Activated CD4-positive, alpha-beta memory T cell treated with anti-CD3 and anti-CD28 coated beads, Interleukin-2, amount 10 ng/mL, durations not matched to agents 7 days and 5 days (primary cell): ENCODE data around the gene GPR150. TPM values are rescaled to one million over a fixed set of nuclear protein-coding genes. Genes with fewer than 3 reads are reported as not detected.
"Not testable (repeated sequence)": the region's sequence is repeated elsewhere in the genome, so short reads cannot be mapped to it uniquely, and the experiment has no call there.

Source experiments
- CTCF ChIA-PET: fragments of 350-600 bp; sonication (Branson Sonifier 250); formaldehyde crosslinking; loops from one replicate; lab custom pipeline; 2021; ENCODE audit warnings: antibody characterized with exemption, inconsistent platforms; lab: Charles Lee
- POLR2A ChIA-PET: fragments of 350-600 bp; sonication (Branson Sonifier 250); formaldehyde crosslinking; loops from one replicate; lab custom pipeline; 2021; ENCODE audit warnings: antibody characterized with exemption; lab: Charles Lee
- DNase-seq: peaks from one replicate; pipeline ENCODE4 v3.0.0-alpha.2; 2020
- H3K27ac Mint-ChIP-seq: one replicate; pipeline ENCODE4 v1.8.0; 2021; ENCODE audit warnings: mild to moderate bottlenecking, mixed read lengths
- H3K27me3 Mint-ChIP-seq: one replicate; pipeline ENCODE4 v1.8.0; 2021; ENCODE audit warnings: mixed read lengths
- H3K36me3 Mint-ChIP-seq: one replicate; pipeline ENCODE4 v1.8.0; 2021; ENCODE audit warnings: low read depth, mixed read lengths
- H3K4me1 Mint-ChIP-seq: one replicate; pipeline ENCODE4 v1.8.0; 2021; ENCODE audit warnings: mixed read lengths
- H3K4me3 Mint-ChIP-seq: one replicate; pipeline ENCODE4 v1.8.0; 2021; ENCODE audit warnings: mild to moderate bottlenecking, mixed read lengths
- H3K9me3 Mint-ChIP-seq: one replicate; pipeline ENCODE4 v1.8.0; 2021; ENCODE audit warnings: mixed read lengths
- total RNA-seq, 2 experiments: library from RNA; stranded (reverse); gene quantifications; one replicate each; pipeline ENCODE4 v1.2.3, GENCODE V29; 2021

GPR150 gene
- total RNA-seq, 2 experiments from 2014 or later: 1.7 TPM

DNA sequence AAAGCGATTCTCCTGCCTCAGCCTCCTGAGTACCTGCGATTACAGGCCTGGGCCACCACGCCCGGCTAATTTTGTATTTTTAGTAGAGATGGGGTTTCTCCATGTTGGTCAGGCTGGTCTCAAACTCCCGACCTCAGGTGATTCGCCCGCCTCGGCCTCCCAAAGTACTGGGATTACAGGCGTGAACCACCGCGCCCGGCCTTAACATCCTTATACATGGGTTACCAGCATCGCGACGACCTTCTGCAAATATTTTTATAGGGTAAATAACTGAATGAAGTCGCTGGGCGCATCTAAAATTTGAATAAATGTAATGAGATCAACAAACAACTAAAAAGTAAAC is 26.3 kb downstream of the GPR150 start:
- Mint-ChIP-seq H3K4me3 (peak overlapping the region; percentile 79), H3K4me1 (peaks cover 45% of the 10 kb centered on the region), H3K27ac (peak overlapping the region; percentile 88)
- H3K9me3 Mint-ChIP-seq, H3K27me3 Mint-ChIP-seq, DNase-seq, H3K36me3 Mint-ChIP-seq: not testable (repeated sequence)
- ChIA-PET CTCF (interaction anchor here (1.0 to 3.1 kb wide), 17 partner anchors 9 to 202 kb away, joined by 3 to 21 read pairs (median 5); partner anchors contain the start of genes GLRX and RHOBTB3), POLR2A (interaction anchor here (1.0 to 4.4 kb wide), 15 partner anchors 11 to 315 kb away, joined by 3 to 52 read pairs (median 9); partner anchors contain the start of genes ARSK, ELL2, GLRX and GPR150)

DNA sequence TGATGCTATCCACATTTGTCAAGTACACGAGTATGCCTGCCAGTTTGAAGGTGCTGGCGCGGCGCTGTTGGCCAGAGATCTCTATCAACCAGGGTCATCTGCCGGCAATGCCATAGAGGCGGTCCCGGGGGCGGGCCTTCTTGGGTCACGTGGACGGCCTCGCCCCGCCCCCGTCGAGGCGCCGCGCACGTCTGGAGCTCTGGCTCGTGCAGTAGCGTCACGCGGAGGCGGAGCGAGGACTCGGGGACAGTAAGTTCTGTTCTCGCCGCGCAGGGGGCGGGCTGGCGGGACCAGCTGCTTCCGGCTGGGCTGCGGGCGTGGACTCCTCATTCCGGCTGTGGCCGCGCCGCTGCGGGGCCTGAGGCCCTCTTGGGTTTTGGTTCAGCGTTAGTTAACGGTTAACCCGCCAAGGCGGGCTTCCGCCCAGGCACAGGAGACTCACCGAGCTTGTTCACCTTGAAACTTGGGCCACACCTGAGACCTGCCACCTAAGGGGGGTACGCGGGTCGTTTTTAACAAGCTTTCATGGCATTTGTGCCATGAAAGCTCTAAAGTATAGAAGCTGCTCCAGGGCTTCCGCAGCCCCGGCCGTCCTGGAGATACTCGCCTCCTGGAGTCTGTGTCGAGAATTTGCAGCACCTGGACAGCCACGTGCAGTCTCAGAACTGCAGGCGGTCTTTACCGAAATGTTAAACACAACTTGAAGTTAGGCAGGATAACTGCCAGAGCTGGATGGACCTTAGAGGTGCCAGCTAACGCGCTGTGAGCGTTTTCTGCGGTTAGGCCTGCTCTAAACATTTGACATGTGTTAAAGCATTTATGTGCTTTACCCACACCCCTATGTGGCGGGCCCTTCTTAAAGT is 26.9 kb downstream of the GPR150 start, which contains the start of gene RFESD:
RFESD (plus strand) TSS at position 209 of the 863 bp plus-strand sequence. CDS start 5,495 bp downstream, outside the sequence.
- peak within 1 kb of the TSS; percentile 79 for H3K4me3 Mint-ChIP-seq
- no peaks in the 10 kb centered on the region for H3K27me3 Mint-ChIP-seq
- ChIA-PET POLR2A (interaction anchor here (0.7 to 4.4 kb wide), 19 partner anchors 12 to 314 kb away, joined by 3 to 52 read pairs (median 8); partner anchors contain the start of genes ARSK, ELL2, GLRX and GPR150), CTCF (interaction anchor here (0.9 to 3.1 kb wide), 22 partner anchors 9 to 1015 kb away, joined by 3 to 21 read pairs (median 4); partner anchors contain the start of genes ARSK, CAST, GLRX and RHOBTB3)
- H3K27ac Mint-ChIP-seq: peak within 1 kb of the TSS; percentile 88
- peaks cover 2% of the 10 kb centered on the region for H3K36me3 Mint-ChIP-seq
- H3K4me1 Mint-ChIP-seq: peaks cover 45% of the 10 kb centered on the region
- DNase-seq: peak; percentile 98
- H3K9me3 Mint-ChIP-seq: no peaks in the 10 kb centered on the region

DNA sequence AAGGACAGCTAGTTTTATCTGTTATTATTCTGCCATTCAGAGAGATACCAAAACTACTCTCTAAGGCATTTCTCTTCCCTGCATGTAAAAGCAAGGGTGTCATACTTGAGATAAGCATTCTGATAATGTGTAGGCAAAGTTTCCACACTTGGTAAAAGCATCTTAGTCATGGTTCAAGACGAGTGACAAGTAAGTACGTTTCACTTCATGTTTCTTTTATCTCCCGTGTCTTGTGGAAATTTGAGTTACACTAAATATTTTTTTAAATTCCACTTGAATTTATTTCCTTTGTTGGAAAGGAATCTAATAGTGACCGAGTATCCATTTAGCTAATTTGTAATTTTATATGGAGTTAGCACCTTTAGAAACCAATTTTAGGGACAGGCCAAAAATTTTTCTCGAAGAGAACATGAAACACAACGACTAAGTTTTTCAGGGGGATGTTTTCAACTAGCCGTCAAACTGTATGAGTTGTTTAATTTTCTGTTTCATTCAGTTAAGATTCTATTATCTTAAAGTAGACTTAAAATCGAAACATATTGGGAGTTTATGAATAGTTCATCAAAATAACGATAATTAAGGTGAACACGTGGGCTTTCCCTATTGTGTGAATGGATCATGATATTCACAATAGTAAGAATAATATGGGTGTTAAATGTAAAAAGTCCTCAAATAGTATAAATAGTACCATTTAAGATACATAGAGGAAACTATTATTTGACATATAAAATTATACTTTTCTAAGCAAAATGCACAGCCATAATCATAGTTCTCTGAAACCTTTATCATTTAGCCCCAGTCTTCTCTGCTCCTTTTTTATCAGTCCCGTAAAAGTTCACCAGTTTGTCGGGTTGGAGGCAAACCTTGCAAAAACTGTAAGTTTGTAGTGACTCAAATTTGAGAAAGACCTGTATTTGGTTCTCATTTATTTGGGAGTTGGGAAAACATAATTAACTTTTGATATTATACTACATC is 28.3 kb downstream of the GPR150 start:
- no peak for DNase-seq
- peaks cover 45% of the 10 kb centered on the region for H3K4me1 Mint-ChIP-seq

DNA sequence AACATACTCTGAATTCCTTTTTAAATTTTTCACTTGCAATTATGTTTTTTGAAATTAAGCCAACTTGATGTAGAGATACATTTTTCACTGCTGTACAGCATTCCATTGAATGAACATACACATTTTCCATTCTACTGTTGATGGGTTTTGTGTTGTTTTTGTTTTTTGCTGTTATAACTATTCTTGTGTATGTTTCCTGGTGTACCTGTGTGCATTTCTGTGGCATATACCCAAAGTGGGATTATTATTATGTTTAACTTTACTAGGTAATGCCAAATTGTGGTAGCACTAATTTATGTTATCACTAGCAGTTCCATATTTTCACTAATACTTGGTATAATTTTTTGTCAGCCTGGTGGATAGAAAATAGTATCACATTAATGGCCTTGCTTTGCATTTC is 29.4 kb downstream of the GPR150 start:
- ChIA-PET CTCF (interaction anchor here (1.0 kb wide), 1 partner anchor 132 kb away, joined by 3 read pairs; no protein-coding TSS in a partner anchor), POLR2A (no interaction called here)
- no peaks in the 10 kb centered on the region for H3K9me3 Mint-ChIP-seq
- peaks cover 8% of the 10 kb centered on the region for H3K36me3 Mint-ChIP-seq
- H3K4me3 Mint-ChIP-seq: no peak overlapping the region
- no peaks in the 10 kb centered on the region for H3K27me3 Mint-ChIP-seq
- peaks cover 40% of the 10 kb centered on the region for H3K4me1 Mint-ChIP-seq
- H3K27ac Mint-ChIP-seq: no peak overlapping the region
- DNase-seq: no peak

More for the DNA sequence above, 28.3 kb downstream of the GPR150 start:
- CTCF ChIA-PET: interaction anchor here (1.0 to 3.1 kb wide), 11 partner anchors 13 to 1014 kb away, joined by 3 to 21 read pairs (median 7); partner anchors contain the start of genes ARSK, CAST, GLRX and SKIC3
- POLR2A ChIA-PET: interaction anchor here (0.9 to 4.4 kb wide), 12 partner anchors 13 to 313 kb away, joined by 3 to 52 read pairs (median 10); partner anchors contain the start of genes ARSK, ELL2, GPR150 and RHOBTB3
- Mint-ChIP-seq H3K27me3 (no peaks in the 10 kb centered on the region), H3K4me3 (peak overlapping the region; percentile 45), H3K27ac (peak overlapping the region; percentile 13), H3K36me3 (peaks cover 8% of the 10 kb centered on the region), H3K9me3 (no peaks in the 10 kb centered on the region)

DNA sequence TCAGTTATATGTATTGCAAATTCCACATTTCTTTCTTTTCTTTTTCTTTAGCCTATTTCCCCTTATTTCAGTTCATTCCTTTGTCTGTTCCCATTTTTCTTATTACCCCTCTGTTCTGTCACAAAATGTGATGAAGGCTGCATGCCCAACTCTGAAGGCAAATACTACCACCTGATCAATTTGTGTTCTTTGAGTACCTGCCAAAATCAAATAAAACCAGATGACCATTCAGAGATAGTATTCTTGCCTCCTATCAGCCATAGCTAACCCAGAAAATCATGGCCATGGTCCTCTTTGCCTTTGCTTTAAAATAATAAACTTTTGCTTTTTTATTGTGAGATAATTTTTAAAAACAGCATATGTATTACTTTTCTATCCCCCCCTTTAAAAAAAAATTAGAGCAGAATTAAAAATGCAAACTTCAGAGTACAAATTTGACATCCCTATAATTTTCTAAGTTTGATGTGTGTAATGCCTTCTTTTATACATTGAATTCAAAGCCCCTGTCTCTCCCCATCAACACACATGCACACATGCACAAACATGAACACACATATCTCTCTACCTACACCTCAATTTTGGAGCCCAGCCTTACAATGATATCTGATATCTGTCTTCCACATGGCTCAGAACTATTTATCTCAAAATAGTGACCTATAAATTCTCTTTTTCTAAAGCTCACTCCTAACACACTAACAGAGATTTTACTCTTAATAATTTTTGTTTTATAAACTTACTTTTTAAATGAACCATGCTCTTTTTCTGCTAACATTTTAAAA is 30.1 kb downstream of the GPR150 start:
- peak overlapping the region; percentile 37 for H3K27ac Mint-ChIP-seq
- POLR2A ChIA-PET: interaction anchor here (0.7 kb wide), 1 partner anchor 46 kb away, joined by 3 read pairs; no protein-coding TSS in a partner anchor
- H3K4me1 Mint-ChIP-seq: peaks cover 34% of the 10 kb centered on the region
- no peaks in the 10 kb centered on the region for H3K9me3 Mint-ChIP-seq
- CTCF ChIA-PET: interaction anchor here (0.8 kb wide), 1 partner anchor 686 kb away, joined by 3 read pairs; no protein-coding TSS in a partner anchor
- DNase-seq: no peak
- no peaks in the 10 kb centered on the region for H3K27me3 Mint-ChIP-seq
- H3K36me3 Mint-ChIP-seq: peaks cover 8% of the 10 kb centered on the region
- no peak overlapping the region for H3K4me3 Mint-ChIP-seq

DNA sequence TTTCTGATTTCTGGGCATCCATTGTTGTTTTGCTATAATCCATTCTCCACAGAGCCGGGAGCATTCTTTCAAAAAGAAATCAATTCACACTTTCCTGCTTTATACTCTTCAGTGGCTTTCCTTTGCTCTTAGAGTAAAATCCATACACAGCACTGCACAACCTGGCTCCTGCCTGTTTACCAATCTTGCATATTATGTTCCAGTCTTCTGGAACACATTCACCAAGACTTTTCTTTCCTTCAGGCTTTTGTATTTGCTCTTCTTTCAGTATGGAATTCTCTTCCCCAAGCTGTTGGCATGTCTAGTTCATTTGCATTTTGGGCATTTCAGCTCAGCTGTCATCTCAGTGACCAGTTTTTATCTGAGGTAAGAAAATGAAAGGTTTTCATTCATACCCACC is 33.0 kb downstream of the GPR150 start:
- Mint-ChIP-seq H3K4me1 (peaks cover 15% of the 10 kb centered on the region), H3K27ac (no peak overlapping the region), H3K4me3 (no peak overlapping the region), H3K27me3 (no peaks in the 10 kb centered on the region), H3K9me3 (no peaks in the 10 kb centered on the region), H3K36me3 (peaks cover 8% of the 10 kb centered on the region)
- DNase-seq: no peak
- ChIA-PET CTCF (interaction anchor here (1.3 to 1.9 kb wide), 2 partner anchors 12 to 129 kb away, joined by 5 to 8 read pairs; no protein-coding TSS in a partner anchor), POLR2A (no interaction called here)

DNA sequence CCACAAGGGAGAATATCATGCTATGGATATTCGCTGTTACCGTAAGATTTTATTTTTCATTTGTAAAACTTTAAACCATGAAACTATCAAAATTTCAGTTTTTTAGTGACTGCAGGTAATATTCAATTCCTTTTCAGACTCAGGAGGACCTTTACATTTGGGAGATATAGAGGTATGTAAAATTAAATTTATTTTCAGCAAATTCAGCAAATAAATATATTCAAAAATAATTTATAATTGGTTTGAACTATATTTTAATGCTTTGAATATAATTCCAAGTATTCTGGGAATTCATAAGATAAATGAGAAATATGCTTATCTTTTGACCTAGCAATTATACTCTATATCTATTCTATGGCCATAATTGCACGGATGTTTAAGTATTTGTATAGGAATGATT is 34.3 kb downstream of the GPR150 start:
- ChIA-PET CTCF (no interaction called here), POLR2A (no interaction called here)
- H3K27ac Mint-ChIP-seq: no peak overlapping the region
- H3K27me3 Mint-ChIP-seq: no peaks in the 10 kb centered on the region
- H3K4me3 Mint-ChIP-seq: no peak overlapping the region
- peaks cover 6% of the 10 kb centered on the region for H3K4me1 Mint-ChIP-seq
- H3K36me3 Mint-ChIP-seq: peaks cover 8% of the 10 kb centered on the region
- H3K9me3 Mint-ChIP-seq: no peaks in the 10 kb centered on the region
- DNase-seq: no peak

DNA sequence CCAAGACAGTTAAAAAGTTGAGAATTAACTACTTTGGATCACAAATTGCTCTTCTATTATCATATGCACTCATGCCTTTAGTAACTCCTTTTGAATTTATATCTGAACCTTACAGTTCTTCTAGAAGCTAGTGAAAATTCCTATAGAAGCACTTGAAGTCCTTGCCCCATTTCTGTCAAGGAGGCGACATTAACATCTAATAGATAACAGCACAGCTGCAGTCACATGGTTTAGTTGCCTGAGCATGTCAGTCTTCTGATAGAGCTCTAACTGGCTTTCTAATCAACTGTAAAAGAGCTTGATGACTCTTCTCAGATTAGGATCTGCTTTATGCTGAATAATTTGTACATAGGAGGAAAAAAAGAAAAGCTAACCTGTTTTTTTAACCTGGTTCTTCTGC is 35.7 kb downstream of the GPR150 start:
- peaks cover 8% of the 10 kb centered on the region for H3K36me3 Mint-ChIP-seq
- DNase-seq: no peak
- no peaks in the 10 kb centered on the region for H3K4me1 Mint-ChIP-seq
- H3K9me3 Mint-ChIP-seq: no peaks in the 10 kb centered on the region
- POLR2A ChIA-PET: no interaction called here
- H3K27ac Mint-ChIP-seq: no peak overlapping the region
- no peaks in the 10 kb centered on the region for H3K27me3 Mint-ChIP-seq
- CTCF ChIA-PET: interaction anchor here (1.0 to 1.2 kb wide), 3 partner anchors 9 to 192 kb away, joined by 4 to 6 read pairs (median 4); no protein-coding TSS in a partner anchor
- no peak overlapping the region for H3K4me3 Mint-ChIP-seq

DNA sequence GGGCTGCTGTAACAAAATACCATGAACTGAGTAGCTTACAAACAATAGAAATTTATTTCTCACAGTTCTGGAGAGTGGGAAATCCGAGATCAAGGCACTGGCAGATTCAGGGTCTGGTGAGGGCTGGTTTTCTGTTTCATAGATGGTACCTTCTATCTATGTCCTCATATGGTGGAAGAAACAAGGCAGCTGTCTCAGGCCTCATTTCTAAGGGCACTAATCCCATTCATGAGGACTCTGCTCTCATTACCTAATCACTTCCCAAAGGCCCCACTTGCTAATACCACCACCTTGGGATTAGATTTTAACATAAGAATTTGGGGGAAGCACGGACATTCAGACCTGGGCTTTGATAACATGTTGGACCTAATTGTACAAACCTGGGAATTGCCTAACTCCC is 40.2 kb downstream of the GPR150 start:
- no peak overlapping the region for H3K4me3 Mint-ChIP-seq
- H3K36me3 Mint-ChIP-seq: peaks cover 2% of the 10 kb centered on the region
- DNase-seq: no peak
- H3K27me3 Mint-ChIP-seq: no peaks in the 10 kb centered on the region
- H3K27ac Mint-ChIP-seq: no peak overlapping the region
- ChIA-PET POLR2A (no interaction called here), CTCF (interaction anchor here (1.5 kb wide), 1 partner anchor 188 kb away, joined by 4 read pairs; no protein-coding TSS in a partner anchor)
- H3K9me3 Mint-ChIP-seq: no peaks in the 10 kb centered on the region
- no peaks in the 10 kb centered on the region for H3K4me1 Mint-ChIP-seq

DNA sequence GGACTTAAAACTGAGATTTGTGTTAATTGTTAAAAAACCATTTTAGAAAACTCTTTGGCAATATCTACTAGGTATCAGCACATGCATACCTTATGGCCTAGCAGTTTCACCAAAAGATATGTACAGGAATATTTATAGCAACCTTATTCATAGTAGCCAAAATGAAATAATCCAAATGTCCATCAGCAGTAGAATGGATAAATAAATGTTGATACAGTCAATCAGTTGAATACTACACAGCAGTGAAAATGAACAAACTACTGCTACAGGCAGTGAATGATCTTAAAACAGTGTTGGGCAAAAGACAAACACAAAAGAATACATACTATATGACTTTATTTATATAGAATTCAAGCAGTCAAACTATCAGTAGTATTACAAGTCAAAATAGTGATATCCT is 43.1 kb downstream of the GPR150 start:
- H3K4me1 Mint-ChIP-seq: no peaks in the 10 kb centered on the region
- DNase-seq: no peak
- H3K4me3 Mint-ChIP-seq: no peak overlapping the region
- CTCF ChIA-PET: interaction anchor here (1.4 to 4.2 kb wide), 7 partner anchors 11 to 119 kb away, joined by 5 to 41 read pairs (median 7); partner anchors contain the start of genes RFESD and RHOBTB3
- POLR2A ChIA-PET: no interaction called here
- no peak overlapping the region for H3K27ac Mint-ChIP-seq
- H3K36me3 Mint-ChIP-seq: peaks cover 2% of the 10 kb centered on the region
- no peaks in the 10 kb centered on the region for H3K9me3 Mint-ChIP-seq
- peaks cover 3% of the 10 kb centered on the region for H3K27me3 Mint-ChIP-seq

DNA sequence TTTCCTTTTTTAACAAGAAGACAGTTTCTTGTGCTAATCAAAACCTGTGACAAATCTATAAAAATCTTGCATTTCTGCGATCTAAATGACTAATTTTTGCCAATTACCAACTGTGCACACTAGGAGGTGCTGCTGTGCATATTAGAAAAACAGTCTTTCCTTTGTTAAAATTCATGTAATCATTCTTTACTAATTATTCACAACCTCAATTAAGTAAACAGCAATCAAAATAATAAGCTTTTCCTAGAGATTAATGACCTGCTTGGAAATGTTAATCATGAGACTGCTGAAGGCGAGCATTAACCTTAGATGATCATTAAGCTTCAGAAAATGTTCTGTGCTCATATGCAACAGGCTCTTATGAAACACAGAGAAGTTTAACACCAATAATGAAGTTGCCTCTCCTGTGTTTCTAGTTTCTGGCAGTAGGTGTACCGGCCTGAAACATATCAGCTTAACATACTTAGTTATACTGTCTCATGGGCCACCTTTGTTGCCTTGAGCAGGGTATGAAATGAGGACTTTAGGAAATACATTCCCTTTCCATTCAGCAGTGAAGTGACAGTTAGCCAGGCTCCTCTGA is 44.4 kb downstream of the GPR150 start:
- Mint-ChIP-seq H3K9me3 (no peaks in the 10 kb centered on the region), H3K4me3 (no peak overlapping the region), H3K27ac (no peak overlapping the region), H3K4me1 (no peaks in the 10 kb centered on the region), H3K36me3 (no peaks in the 10 kb centered on the region), H3K27me3 (peaks cover 3% of the 10 kb centered on the region)
- POLR2A ChIA-PET: interaction anchor here (1.0 kb wide), 1 partner anchor 117 kb away, joined by 3 read pairs; no protein-coding TSS in a partner anchor
- peak; percentile 23 for DNase-seq
- CTCF ChIA-PET: interaction anchor here (0.7 to 4.2 kb wide), 22 partner anchors 9 to 186 kb away, joined by 3 to 41 read pairs (median 6); partner anchors contain the start of genes ARSK, RFESD, RHOBTB3 and SKIC3
